GM19351 (cell line): ENCODE measurements around the gene NEAT1.
"Not testable (repeated sequence)": the region's sequence is repeated elsewhere in the genome, so short reads cannot be mapped to it uniquely, and the experiment has no call there.

Source experiments
- ATAC-seq: cut with Tn5 transposase; IDR thresholded peaks from one replicate; pipeline ENCODE4 v1.9.1; 2021; ENCODE audit warnings: mild to moderate bottlenecking, moderate library complexity; ENCODE audit not compliant: unreplicated experiment

Gene NEAT1

DNA sequence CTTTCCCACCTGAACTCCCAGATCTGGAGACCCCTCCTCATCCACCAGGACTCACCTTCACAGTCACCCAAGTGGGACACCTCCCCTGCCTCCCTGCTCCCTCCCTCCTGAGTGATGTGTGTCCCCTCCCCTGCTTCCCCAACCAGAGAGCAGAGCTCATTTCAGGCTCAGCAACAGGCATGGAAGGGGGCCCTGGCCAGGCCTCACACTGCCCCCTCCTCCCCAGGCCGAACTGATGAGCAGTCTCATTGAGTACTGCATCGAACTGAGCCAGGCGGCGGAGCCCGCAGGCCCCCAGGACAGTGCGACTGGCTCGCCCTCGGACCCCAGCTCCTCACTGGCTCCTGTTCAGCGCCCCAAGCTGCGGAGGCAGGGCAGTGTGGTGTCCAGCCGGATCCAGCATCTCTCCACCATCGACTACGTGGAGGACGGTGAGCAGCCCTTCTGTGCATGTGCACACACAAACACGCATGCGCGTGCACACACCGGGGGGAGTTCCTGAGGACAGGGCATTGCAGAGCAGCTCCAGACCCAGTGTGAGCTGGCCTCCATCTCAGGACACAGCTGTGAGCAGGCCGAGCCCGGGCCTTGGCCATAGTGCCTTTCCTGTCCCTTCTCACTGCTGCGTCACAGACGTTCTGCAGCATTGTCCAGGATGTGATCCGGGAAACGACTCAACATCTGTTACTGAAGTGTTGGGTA lies 17.8 kb upstream of the NEAT1 start:
- no peak for ATAC-seq

DNA sequence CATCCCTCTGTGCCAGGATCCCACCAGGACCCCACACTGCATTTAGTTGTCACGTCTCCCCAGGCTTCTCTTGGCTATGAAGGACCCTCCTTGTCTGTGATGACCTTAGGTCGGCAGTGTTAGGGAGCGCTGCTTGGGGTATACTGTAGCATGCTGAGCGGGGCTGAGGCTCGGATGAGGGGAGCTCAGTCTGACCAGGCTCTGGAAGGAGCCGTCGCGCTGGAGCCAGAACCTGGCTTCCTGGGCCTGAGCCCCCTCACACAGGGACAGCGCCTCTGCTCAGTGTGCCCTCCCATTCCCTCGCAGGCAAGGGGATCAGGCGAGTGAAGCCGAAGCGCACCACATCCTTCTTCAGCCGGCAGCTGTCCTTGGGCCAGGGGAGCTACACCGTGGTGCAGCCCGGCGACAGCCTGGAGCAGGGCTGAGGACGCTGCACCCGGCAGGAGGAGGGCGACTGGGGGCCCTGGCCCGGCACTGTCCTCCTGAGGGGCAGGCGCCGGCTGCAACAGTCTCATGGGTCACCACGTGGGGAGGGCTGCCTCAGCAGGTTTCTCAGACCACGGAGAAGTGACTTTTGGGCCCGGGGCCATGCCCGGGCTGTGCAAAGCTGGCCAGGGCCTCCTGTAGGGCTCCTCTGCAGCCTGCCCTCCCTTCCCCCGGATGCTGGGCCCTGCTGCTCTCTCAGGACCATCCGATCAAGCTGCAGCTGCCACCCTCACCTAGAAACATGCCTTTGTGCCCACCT lies 11.5 kb upstream of the NEAT1 start:
- ATAC-seq = no peak

DNA sequence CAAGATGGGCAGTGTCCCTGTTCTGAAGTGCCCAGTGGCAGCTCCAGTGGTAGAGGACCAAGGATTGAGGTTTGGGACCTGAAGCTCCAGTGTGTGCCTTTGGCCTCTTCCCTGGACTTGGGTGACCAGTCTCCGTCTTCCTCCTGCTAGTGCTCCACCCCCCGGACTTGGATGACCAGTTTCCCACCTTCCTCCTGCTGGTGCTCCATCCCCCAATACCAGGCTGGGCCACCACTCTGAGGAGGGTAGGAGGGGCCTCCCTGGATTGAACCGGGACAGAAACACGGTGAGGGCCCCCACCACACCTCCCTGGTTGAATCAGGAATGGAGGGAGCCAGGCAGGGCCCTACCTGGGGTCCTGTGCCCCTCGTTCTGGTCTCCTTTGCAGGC lies 10.9 kb upstream of the NEAT1 start:
- no peak for ATAC-seq

- ATAC-seq = no peak
Measured at GRCh38 chr11:65412271-65413076, 10.1 kb upstream of the NEAT1 start.

- not testable (repeated sequence) for ATAC-seq
Measured at GRCh38 chr11:65413077-65413664, 9.4 kb upstream of the NEAT1 start.

DNA sequence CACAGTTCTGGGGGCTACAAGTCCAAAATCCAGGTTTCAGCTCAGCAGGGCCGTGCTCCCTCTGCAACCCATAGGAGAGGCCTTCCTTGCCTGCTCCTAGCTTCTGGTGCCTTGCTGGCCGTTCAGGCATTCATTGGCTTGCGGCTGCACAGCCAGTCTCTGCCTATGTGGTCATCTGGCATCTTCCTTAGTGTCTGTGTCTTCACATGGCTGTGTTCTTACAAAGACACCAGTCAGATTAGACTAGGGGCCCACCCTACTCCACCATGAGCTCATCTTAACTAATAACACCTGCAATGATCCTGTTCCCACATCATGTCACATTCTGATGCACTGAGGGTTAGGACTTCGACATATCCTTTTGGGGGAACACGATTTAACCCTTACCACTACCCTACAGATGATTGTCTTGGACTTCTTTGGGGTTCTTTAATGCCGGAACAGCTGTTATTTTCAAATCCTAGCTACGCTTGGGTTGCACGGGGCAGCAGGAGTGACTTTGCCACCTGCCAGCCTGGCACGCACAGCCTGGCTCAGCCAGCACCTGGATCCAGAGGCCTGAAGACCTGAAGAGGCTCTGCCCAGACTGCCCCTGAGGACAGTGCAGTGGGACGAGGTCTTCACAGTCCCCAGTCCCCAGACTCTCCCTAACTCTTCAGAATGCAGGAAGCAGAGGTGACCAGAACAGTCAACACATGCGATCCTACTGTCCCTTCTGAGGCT lies 7.7 kb upstream of the NEAT1 start:
- ATAC-seq = no peak

GRCh38 chr11:65415499-65416340 lies 6.9 kb upstream of the NEAT1 start:
- no peak for ATAC-seq

DNA sequence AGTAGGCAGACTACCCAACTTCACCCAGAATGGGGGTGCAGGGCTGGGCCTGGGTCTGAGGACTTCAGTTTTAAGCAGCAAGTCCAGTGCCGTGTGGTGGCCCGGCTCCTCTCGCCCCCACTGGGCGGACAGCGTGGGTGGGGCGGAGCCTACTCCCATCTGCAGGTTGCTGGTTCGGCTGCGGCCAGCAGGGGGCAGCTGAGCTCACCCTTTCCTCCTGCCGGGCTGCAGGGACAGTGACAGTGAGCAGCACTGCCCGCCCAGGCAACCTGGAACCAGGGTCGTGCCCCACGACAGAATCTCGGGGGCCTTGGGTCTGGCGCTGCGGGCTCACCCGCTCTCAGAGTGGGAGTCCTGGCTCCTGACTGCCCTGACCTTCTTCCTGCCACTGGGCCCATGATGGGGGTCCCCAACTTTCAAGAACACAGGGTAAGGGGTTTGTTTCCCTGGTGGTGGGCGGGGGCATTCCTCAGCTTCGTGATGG lies 6.2 kb upstream of the NEAT1 start:
- ATAC-seq = peak; percentile 34

GRCh38 chr11:65416841-65417701 lies 5.5 kb upstream of the NEAT1 start:
- no peak for ATAC-seq

DNA sequence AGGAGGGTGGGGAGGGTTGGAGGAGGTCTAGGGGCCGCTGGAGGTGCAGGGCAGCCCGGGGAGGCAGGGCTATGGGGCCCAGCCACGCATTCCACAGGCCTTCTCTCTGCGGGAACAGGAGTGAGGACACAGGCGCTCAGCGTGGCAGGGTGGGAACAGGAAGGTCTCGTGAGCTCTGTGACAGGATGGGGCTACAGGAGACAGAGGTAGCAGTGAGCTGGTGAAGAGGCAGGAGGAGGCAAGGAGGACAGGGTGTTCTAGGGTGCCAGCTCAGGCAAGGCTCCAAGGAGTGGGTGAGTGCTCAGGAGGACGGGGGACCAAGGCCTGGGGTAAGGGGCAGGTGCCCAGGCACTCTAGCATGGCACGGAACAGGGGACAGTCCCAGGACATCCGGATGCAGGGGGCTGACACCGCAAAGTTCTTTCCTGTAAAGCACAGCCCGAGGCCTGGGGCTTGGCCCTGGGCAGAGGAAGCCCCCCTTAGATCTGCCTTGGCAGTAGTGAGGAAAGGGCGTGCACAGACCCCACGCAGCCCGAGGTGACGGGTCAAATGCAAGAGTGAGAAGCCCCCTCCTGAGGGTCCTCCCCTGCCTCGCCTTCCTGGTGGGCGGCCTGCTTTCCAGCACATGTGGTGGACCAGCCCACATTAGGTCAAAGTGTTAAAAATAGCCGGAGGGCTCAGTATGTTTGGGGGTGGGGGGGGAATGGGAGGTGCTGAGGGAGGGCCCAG lies 4.7 kb upstream of the NEAT1 start:
- no peak for ATAC-seq

DNA sequence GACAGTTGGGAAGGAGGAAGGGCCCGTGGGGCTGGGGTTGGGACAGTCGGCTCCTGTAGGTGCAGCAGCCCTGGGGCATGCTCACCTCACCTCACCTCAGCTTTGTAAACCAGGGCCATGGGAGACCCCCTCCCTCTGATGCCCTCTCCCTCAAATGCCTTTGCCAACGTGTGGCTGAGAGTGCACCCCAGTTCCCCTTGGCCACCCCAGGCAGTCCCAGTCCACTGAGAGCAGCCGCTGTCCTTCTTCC lies 4.2 kb upstream of the NEAT1 start:
- no peak for ATAC-seq

DNA sequence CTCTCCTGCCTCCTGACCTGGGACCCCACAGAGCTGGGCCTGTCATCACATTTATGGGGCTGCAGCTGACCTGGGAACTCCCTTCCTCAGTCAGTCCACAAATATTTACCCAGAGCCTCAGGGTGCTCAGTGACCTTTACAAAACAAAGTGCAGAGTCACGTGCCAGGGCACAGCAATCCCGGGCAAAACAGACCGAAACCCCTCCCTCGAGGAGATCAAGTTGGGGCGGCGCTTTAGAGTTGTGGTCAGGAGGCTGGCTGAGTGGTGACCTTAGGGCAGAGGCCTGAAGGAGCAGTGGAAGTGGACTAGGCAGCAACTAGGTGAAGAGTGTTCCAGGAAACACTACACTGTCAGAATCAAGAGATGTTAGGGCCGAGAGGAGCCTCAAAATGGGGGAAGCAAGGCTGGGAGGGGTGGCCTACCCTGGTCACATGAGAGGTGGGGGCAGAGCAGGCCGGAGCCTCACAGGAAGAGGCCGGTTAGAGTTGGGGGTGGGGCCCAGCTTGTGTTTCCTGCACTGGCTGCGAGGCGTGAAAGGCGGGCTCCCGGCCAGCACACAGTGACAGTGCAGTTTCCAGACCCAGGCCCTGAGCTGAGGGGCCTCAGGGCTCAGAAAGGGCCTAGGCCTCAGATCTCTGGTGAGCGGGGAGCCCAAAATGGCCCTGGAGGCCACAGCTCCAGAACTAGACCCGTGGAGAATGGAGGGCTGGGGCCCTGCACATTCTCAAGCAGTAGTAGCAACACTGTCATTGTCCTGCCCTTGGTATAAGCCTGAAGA lies 3.7 kb upstream of the NEAT1 start:
- ATAC-seq = no peak

GRCh38 chr11:65419460-65419771 lies 3.2 kb upstream of the NEAT1 start:
- no peak for ATAC-seq

GRCh38 chr11:65419772-65420481 lies 2.7 kb upstream of the NEAT1 start:
- ATAC-seq = no peak

GRCh38 chr11:65420506-65420905 lies 2.1 kb upstream of the NEAT1 start:
- ATAC-seq = no peak

- no peak for ATAC-seq
Measured at GRCh38 chr11:65420979-65421793, 1.4 kb upstream of the NEAT1 start.
